HG02678 (cell line): ENCODE data around the gene CLCNKA.
"Not testable (repeated sequence)": the region's sequence is repeated elsewhere in the genome, so short reads cannot be mapped to it uniquely, and the experiment has no call there.

Experiments
- ATAC-seq: cut with Tn5 transposase; IDR thresholded peaks from one replicate; pipeline ENCODE4 v1.9.1; 2021; ENCODE audit warnings: mild to moderate bottlenecking, moderate library complexity; ENCODE audit not compliant: unreplicated experiment

Gene CLCNKA

DNA sequence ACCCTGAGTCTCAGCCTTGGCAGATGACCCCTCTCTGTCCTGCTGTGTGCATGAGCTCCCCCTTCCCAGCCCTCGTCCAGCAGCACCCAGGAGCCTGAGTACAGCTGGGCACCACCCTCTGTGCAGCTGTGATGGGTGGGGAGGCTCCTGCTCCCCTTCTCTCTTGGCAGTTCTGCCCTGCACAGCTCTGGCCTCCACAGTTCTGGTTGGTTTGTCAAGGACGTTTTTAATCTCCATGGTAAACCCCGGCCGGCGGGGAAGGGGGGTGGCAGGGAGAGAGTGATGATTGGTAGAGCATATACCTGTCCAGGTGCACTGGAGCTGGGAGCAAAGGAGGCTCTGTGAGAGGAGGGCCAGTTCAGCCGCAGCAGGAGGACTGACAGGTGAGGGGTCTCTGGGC, at the start of gene CLCNKA:
Gene CLCNKA (plus strand): TSS at position 356 of the 400 bp plus-strand sequence. CDS start 584 bp downstream, outside the sequence.
- ATAC-seq, result no peak

DNA sequence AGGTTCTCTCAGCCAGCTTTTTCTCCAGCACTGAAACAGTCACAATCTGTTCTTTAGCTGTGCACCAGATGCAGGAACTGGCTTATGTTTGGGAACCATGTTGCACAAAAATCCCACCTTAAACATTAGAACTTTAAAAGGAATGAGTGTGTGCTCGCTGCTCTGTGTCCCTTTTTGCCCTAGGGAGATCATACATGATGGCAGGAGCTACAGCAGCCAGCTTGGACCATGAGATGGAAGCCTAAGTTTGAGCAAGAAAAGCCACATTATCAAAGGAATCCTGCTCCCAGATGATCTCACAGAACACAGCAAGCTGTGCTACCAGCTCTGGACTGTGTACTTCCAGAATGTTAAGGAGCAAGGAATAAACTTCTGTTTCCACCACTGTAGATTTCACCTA, 49.4 kb upstream of the CLCNKA start:
- ATAC-seq, result no peak

DNA sequence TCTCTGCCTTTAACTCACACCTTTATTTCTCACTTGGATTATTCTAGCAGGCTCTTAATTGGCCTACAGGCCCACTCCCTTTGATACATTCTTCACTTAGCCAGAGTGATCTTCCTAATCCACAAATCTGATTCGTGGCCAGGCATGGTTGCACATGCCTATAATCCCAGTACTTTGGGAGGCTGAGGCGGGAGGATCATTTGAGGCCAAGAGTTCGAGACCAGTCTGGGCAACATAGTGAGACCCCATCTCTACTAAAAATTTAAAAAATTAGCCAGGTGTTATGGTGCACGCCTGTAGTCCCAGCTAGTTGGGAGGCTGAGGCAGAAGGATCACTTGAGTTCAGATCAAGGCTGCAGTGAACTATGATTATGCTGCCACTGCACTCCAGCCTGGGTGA, 48.1 kb upstream of the CLCNKA start:
- ATAC-seq, result no peak

DNA sequence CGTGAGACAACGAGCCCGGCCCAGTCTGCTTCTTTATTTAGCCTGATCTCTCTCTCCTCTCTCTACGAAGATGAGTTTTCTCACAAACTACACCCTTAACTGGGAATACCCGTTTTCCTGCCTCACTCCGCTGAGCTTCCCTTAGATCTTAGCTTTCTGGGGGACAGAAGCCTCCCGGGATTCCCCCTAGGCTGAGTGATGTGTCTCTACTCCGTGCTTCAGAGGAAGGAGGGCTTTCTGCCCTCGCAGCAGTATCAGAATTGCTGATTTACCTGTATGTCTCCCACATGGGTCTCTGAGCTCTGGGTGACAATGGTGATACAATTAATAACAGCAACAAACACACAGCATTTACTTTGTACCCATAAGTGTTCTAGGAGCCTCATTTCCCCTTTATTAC, 47.0 kb upstream of the CLCNKA start:
- no peak for ATAC-seq

DNA sequence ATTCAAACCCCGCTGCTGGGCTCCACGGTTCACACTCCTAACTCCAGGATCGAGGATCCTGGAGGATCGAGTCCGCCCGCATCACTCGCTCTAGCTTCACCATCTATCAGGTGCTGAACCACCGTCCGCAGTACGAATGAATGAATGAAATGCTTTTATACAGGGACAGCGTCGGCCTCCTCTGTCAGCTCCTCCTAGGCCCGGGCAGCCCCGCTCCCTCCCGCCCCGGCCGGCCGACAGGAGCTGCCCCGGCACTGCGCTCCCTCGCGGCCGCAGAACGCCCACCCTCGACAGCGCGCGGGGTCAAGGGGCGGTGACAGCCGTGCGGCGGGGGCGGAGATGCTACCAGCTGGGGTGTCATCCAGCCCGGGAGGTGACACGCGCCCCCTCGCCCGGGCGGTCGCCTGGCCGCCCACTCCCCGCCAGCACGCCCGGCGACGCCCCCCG, 46.5 kb upstream of the CLCNKA start:
- ATAC-seq, result peak; percentile 62

DNA sequence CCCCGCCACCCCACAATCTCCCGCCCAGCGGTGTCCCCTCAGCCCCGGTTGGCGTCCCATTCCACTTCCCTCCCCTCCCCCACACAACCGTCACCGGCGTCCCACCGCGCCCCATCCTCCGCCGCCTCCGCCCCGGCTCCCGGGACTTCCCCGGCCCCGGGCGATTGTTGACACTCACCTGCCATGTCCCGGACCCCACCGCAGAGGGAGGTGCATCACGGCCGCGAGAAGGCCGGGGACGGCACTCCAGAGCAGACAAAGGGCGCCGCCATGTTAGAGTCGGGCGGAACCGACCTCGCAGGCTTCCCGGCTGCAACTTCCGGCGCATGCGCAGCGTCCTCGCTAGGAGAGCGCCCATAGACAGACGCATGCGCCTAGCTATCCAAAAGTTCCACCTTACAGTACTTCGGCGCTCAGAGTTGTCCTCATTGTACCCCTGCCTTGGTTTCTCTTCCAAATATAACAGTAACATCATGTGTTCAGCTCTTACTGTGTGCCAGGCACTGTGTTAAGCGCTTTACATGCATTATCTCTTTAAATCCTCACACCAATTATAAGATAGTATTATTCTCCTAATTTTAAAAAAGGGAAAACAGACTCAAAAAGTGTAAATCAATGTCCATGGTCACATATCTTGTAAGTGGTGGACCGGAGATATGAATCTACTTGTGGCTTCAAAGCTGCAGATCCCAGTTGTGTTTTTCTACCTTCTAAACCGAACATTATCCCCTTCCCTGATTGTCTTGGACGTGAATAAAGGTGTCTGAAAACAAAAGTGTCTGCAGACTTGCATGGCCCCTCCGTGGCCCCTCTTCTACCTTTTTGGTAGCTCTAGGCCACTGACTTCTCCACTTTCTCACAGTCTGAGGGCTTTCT, 45.8 kb upstream of the CLCNKA start, which contains the start of gene ZBTB17:
Gene ZBTB17 (minus strand): TSS at position 297 of the 876 bp plus-strand sequence. CDS start 27,606 bp downstream, outside the sequence.
- peak; percentile 79 for ATAC-seq

DNA sequence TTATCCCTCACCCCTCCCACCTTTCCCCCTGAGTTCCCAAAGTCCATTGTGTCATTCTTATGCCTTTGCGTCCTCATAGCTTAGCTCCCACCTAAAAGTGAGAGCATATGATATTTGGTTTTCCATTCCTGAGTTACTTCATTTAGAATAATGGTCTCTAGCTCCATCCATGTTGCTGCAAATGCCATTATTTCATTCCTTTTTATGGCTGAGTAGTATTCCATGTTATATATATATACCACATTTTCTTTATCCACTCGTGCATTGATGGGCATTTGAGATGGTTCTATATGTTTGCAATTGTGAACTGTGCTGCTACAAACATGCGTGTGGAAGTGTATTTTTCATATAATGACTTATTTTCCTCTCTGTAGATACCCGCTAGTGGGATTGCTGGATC, 43.9 kb upstream of the CLCNKA start:
- ATAC-seq, result not testable (repeated sequence)

DNA sequence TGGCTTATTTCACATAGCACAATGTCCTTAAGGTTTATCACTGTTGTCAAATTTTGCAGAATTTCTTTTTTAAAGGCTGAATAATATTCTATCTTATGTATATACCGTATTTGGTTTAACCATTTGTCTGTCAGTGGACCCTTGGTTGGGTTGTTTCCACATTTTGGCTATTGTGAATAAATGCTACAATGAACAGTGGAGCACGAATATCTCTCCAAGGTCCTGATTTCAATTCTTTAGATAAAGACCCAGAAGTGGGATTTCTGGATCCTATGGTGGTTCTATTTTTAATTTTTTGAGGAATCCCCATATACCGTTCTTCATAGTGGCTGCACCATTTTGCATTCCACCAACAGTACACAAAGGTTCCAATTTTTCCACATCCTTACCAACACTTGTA, 40.2 kb upstream of the CLCNKA start:
- no peak for ATAC-seq

DNA sequence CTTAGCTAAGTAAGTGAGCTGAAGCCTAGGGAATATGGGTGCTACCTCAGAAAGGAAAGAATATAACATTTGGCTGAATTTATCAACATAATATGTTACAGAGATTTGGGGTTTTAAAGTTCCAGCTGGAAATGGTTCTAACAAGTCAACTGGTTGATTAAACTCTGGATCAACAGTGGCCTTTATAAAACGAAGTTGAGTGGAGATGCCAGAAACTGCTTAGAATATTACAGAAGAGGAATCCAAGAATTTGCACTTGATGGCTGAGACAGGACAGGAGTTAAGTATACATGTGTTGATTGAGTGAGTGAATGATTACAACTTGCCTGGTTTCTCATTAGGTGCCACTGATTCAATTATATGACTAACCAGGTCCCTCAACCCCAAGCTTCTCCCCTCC, 38.6 kb upstream of the CLCNKA start:
- no peak for ATAC-seq

DNA sequence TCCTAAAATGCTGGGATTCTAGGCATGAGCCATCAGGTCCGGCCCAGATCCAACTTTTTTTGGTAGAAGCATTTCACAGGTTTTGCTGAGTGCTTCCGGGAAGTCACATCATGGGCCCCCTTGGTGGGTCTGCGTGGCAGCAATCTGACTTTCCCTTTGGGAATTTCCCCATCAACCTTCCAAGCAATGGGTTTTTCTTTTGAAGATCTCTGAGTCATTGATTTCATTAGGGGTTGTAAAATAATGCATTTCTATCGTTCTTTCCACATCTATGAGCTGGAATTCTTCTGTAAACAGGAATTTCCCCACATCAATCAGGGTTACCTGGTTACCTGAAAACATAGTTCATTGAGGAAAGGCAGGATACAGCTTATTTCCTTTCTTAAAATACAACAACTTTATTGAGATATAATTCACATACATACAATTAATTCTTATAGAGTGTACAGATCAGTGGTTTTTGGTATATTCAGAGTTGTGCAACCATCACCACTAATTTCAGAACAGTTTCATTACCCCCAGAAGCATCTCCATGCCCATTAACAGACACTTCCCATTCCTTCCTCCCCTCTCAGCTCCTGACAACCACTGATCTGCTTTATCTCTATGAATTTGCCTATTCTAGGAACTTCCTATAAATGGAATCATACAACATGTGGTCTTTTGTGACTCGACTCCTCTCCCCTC, 36.1 kb upstream of the CLCNKA start:
- no peak for ATAC-seq

DNA sequence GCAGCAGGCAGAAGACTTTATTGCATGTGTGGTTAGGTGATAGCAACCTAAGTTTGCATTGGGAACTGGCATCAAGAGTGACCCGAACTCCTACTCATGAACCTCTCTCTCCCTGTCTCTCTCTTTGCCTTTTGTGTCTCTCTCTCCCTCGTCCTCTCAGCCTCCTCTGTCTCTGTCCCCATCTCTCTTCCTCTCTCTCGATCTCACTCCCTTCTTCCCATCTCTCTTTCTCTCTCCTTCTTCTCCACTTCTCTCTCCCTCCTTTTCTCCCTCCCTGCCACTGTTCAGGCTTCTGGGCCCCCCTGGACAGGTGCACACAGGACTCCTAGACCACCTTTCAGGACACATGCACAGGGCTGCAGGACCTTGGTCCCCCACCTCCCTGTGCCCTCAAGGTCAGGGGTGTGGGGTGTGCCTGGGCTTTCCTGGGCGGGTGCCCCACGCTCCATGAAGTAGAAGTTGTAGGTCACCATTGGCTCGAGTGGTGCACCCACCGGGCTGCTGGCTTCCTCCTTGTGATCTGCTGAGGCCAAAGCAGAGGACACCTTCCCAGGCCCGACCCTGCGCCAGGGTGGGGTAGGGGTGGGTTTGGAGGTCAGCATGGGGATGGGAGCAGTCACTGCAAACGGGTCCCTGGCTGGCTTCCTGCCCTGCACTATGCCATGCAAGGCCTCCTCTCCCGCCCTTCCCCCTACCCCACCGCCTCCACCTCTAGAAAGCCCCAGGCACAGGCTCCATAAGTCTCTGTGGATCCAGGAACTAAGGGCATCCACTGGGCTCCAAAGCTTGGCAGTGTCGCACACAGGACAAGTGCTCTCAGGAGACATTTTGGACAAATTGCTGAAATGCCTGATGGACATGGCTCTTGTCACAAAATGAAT, 32.7 kb upstream of the CLCNKA start:
- no peak for ATAC-seq

DNA sequence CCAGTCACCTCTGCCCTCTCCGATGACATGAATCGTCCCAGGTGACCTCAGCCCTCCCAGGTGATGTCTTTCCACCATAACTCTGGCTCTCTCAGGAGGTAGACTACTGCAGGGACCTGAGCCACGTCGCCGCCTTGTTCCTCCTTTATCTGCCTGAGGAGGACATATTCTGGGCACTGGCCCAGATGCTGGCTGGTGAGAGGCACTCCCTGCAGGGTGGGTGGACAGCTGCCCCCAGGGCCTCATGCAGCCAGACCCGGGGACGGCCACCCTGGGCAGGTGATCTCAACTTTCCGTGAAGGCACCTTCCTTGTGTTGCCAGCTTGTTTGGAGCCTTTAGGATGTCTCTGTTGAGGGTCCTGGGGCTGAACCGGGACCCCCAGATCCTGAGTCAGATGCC, 32.1 kb upstream of the CLCNKA start:
- ATAC-seq, result no peak

DNA sequence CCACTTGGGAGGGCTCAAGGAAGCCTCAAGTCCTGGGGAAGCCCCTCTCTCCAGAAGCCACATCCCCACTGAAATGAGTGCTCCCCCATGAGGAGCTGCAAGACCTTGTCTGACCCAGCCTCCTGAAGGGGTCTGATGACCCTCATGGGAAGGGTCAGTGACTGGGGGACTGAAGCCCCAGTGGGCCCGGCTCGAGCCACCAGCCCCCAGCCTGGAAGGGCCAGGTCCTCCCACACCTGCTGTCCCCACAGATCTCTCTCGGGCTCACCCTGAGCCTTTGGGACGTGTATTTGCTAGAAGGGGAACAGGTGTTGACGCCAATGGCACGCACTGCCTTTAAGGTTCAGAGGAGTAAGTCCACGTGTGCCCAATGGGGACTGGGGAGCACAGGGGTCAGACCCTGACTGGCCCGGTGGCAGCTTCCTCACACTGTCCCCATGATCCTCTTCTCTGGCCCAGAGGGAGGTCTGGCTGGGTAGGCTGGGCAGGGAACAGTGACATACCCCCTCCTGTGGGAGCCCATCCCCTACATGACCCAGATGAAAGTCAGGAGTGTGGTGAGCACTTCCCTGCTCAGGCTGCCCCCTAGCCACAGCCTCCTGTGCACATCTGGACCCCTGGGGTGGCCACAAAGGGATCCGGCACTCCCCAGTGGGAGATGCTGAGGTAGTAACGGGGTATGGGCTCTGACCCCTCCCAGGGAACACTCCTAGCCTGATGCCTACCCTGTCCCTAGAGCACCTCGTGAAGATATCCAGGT, 30.2 kb upstream of the CLCNKA start:
- no peak for ATAC-seq

DNA sequence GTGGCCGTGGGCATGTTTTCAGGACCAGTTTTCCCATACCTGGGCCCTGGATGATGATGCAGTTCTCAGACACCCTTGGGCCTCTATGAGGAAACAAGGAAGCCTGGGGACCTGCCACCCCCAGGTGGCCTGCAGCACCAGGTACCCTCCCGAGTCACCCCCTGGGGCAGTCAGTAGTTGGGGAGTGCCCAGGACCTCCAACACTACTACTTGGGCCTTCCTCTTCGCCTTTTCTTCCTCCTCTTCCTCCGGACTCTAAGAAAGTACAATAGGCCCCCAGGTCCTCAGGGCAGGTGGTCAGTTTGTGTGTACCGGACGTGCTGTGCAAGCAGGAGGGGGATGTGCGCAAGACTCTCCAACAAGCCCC, 29.7 kb upstream of the CLCNKA start:
- ATAC-seq, result no peak

DNA sequence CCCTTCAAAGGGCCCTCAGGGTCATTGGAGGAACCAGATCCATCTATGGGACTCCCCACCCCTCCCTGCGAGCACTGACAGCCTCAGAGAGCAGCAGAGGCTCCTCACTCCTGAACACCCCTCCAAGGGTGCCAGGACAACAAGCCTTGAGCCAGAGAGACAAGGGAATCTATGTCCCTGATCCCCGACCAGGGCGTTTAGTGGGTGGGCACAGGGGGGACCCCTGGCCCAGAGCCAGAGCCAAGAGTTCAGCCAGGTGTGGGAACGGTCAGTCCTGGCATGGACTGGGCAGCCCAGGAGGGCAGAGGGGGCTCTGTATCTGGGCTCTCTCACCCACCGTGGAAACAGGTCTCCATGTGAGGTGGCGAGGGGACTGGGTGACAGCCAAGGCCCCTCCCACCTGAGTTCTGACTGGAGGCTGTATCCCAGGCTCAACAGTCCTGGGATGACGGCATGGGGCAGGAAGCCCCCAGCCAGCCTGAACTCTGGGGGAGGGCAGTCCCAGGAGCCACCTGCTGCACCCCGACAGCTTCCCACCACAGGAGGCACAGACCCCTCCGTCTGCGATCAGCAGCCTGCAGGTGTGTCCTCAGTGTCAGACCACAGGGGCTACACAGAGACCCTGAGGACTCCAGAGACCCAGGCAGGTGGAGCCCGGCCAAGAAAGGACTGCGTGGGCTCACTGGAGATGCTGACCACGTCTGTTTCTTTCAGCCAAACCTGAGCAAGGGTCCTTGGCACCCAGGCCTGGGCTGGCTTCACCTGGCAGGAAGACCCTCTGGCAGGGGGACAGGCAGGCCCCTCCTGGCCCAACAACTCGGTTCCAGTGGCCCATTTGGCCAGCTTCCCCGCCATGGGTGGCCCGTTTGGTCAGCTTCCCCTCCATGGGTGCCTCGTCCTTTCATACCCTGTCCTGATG, 29.0 kb upstream of the CLCNKA start:
- no peak for ATAC-seq

DNA sequence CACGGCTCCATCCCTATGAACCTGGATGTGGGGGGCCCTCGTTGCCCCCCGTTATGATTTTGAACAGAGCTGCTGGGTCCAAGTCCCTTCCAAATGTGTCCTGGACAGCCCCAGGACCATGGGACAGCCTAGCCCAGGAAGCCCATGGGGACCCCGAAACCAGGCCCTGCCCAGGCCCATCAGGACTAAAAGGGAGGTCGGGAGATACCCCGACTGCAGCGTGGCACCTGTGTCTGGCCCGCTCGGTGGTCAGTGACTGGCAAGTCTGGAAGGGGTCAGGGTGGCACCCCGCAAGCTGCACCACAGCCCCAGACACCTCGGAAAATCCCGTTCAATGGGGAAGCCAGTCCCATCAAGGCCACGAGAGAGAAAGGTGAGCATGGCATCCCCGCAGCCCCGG, 28.2 kb upstream of the CLCNKA start:
- ATAC-seq, result no peak

DNA sequence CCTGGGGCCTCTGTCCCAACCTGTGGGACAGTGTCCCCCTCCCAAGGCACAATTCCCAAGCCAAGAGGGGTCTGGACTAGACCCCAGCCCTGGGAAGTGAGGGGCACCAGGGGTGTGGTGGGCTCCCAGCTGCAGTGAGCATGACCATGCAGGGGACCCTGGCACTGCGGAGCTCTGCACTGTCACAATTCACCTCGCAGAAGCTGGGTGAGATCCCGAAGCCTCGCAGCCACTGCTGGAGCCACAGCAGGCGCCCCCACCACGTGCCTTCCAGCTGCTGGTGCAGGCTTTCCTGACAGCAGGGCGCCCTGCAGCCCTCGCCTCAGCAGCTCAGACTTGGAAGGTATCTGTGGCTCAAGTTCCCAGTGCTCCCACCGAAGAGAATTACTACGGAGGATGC, 27.8 kb upstream of the CLCNKA start:
- ATAC-seq, result no peak

DNA sequence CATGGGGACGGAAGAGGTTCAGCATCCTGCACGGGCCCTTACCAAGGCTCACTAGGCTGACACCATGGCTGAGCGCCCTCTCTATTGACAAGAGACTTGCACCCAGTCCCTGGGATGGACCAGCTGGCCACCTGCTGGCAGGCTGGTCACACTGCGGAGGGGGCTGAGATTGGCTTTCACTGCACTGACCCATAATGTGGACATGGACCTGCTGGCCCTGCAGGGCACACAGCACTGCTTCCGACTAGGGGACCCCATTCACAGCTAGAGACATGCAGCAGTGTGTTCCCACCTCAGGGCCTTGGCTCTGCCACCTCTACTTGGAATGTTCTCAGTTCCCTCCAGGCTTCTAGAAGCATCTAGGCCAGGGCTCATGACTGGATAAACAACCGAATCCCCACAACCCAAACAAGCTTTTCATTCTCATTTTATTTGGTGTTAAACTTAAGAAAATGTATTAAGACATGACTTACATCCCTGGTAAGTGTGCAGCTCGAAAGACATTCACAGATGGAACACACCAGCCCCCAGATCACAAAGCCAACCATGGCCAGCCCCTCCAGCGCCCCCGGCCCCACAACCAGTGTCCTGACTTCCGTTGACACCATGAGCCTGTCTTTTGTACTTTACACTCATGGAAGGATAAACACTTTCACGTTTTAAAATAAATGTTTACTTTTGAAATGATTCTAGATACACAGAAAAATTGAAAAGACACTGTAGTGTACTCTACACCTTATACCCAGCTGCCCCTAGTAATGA, 27.1 kb upstream of the CLCNKA start:
- ATAC-seq, result no peak
